NCI-H2227 treated with DMSO at 0.1 percent for 48 hours (cell line): ENCODE measurements around the gene SHF.
"Not testable (repeated sequence)": the region's sequence is repeated elsewhere in the genome, so short reads cannot be mapped to it uniquely, and the experiment has no call there.

Source experiments
- DNase-seq: peaks from one replicate; lab custom pipeline; 2025; lab: John Stamatoyannopoulos, UW

The SHF gene, protein sequence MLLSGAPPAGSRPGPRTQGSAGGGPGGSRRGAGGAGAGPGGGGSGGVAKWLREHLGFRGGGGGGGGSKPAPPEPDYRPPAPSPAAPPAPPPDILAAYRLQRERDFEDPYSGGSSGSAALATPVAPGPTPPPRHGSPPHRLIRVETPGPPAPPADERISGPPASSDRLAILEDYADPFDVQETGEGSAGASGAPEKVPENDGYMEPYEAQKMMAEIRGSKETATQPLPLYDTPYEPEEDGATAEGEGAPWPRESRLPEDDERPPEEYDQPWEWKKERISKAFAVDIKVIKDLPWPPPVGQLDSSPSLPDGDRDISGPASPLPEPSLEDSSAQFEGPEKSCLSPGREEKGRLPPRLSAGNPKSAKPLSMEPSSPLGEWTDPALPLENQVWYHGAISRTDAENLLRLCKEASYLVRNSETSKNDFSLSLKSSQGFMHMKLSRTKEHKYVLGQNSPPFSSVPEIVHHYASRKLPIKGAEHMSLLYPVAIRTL

DNA sequence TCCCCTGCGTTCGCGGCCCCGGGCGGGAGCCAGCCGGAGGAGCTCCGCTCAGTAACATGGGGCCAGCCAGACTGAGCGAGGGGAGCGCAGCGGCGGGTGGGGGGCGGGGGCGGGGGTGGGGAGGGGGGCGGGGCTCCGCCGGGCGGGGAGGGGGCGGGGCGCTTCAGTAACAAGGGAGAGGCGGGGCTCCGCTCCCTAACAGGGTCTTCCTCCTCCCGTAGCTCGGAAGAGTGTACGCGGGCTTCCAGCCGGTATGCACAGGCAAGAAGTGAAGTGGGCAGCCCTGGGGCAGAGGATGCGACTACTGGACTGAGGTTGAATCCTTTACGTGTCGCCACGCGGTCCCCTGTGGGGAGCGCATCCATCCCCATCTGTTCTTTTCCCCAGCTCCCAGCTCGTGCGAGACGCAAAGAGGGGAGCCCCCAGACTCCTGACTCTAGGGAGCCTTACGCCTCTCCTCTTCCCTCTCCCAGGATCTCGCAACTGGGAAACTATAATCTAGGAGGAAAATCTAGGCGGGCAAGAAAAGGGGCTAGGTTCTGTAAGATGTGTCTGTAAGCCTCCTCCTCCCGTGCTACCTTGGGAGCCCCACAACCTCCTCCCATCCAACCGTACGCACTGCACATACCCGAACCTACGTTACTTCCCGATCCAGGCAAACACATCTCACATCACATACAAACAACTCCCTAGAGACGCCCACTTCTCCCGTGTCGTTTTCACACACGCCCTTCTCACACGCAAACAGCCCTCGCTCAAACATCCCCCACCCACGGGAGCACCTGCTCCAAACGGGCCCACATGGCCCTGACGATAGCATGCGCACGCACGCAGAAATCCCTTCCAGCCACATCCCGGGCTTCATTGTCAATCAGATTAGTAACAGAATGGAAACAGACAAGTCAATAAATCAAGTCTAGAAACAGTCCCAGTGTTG lies at the start of gene SHF:
TSS of gene SHF (minus strand) at position 73 of the 937 bp plus-strand sequence. CDS start at position 58, 15 bp downstream.
- DNase-seq: peak; percentile 41

DNA sequence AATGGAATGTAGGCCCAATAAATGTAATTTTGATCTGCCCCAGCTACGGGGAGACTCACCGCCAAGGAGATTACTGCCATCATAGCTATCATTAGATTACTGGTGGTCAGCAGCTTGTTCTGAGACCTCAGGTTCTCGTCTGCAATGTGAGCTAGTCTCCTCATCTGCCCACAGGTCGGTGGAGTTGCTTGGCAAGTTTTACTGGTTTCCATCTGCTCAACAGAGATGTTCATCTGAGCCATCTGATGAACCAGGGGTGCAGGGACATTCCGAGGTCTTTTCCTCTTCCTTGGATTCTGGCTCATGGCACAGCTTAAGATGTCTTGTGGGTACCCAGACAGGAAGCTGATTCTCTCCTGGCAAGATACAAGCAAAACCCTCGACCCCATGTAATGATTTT lies 49.0 kb upstream of the SHF start:
- not testable (repeated sequence) for DNase-seq

- no peak for DNase-seq
Measured at GRCh38 chr15:45234562-45235235, 46.9 kb upstream of the SHF start.

DNA sequence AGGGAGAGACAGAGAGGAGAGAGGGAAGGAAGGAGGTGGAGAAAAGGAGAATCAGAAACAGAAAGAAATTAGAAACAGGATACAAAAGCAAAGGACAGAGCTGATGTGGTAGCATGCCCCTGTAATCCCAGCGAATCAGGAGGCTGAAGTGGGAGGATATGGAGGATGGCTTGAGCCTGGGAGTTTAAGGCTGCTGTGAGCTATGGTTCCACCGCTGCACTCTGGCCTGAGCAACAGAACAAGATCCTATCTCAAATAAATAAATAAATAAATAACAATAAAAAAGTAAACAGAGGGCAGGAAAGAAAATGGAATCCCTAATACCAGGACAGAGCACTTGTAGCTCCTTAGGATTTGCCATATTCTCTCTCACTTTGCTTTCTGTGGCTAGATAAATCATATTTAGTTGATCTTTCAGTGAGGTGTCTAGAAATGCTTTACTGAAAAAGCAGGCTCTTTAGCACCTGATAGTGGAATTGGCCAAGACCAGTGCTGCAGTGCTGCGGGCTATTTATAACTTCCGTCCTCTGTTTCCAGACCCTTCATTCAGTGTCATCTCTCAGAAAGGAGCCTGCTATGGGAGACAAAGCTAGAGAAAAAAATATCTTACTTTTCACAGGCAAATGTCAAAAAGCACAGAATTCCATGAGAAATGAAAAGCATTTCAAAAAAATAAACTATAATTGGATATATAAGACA lies 44.2 kb upstream of the SHF start:
- no peak for DNase-seq

- DNase-seq: no peak
Measured at GRCh38 chr15:45231132-45231531, 43.4 kb upstream of the SHF start.

- no peak for DNase-seq
Measured at GRCh38 chr15:45230245-45230965, 42.6 kb upstream of the SHF start.

GRCh38 chr15:45228931-45229330 lies 41.2 kb upstream of the SHF start:
- no peak for DNase-seq

DNA sequence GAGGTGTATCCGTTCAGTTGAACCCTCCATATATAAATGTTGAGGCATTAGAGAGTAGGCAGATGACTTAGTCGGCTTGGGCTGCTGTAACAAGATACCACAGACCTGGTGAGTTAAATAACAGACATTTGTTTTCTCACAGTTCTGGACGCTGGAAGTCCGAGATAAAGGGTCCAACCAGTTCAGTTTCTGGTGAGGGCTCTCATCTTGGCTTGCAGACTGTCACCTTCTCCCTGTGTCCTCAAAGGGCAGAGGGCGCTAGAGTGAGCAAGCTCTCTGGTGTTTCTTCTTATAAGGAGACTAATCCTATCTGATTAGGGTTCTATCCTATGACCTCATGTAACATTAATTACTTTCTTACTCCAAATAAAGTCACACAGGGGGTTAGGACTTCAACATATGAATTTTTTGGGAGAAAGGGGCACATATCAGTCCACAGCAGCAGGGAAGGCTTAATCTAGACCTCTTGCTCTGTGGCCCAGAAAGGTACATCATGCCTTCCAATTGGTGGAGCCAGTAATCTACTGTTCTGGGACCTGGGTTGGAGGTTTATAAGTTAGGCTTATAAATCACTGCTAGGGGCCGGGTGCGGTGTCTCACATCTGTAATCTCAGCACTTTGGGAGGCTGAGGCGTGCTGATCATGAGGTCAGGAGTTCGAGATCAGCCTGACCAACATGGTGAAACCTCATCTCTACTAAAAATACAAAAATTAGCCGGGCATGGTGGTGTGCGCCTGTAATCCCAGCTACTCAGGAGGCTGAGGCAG lies 37.9 kb upstream of the SHF start:
- no peak for DNase-seq

DNA sequence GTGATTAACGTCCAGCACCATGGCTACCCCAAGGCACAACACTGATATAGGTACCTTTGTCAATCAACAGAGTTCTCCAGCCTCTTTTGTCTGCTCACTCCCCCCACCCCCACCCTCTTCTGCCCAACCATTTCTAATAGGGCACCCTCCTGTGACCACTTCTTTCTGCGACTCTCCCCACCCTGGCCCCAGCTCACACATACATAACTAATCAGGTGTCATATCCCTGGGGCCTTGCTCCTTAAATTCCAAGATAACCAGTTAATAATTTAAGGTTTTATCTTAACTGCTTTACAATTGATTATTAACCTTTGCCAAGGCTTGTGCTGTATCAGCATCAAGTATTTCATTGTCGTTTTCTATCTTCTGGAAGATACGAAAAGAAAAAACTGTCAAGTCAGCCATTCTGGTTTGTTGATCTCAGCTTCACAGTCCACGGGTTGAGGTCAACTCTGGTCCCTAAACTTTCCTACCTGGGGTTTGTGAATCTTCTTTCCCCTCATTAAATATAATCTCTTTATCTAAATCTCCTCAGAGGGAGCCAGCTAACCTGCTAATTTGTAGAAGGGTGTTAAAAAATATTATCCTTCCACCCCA lies 37.0 kb upstream of the SHF start:
- DNase-seq: no peak

GRCh38 chr15:45221967-45222366 lies 34.2 kb upstream of the SHF start:
- no peak for DNase-seq

DNA sequence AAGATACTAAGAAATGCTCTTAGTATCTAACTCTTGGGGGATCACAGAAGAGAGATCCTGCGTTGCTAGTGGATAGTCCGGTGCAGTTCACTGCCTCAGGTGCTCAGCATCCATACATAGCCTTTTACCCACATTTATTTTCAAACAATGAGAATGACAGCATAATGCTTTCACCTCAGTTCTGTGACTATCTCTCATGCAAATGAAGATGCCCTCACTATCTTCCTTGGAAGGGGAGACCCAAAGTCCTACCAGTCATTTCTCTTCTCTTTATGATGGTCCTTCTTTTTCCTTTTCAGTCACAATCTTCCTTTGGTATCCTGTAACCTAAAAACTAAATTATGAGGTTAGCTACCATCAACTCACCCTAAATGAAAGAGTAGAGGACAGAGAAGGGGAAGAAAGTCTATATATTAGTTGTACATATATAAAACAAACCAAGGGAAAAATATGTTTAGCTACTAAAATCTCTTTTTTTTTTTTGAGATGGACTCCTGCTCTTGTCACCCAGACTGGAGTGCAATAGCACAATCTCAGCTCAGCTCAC lies 33.4 kb upstream of the SHF start:
- no peak for DNase-seq

GRCh38 chr15:45212493-45212892 lies 24.7 kb upstream of the SHF start:
- DNase-seq: no peak

- DNase-seq: peak; percentile 46
Measured at GRCh38 chr15:45205192-45205591, 17.4 kb upstream of the SHF start.

- no peak for DNase-seq
Measured at GRCh38 chr15:45203182-45203581, 15.4 kb upstream of the SHF start.

GRCh38 chr15:45201869-45202268 lies 14.1 kb upstream of the SHF start:
- DNase-seq: no peak

DNA sequence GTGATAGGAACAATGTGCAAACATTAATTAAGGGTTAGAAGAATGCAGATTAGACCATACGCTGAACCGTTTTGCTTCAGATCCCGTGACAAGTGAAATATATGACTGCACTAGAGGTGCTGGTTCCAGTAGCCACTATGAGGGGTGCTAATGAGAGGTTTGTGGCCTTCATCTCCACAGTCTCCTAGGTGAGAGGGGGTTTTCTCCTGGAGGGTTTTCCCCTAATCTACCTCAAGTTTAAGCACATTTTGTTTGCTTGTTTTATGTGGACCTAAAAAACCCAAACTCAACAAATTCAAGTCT lies 13.7 kb upstream of the SHF start:
- no peak for DNase-seq

- DNase-seq: peak; percentile 71
Measured at GRCh38 chr15:45200799-45201556, 13.2 kb upstream of the SHF start.

DNA sequence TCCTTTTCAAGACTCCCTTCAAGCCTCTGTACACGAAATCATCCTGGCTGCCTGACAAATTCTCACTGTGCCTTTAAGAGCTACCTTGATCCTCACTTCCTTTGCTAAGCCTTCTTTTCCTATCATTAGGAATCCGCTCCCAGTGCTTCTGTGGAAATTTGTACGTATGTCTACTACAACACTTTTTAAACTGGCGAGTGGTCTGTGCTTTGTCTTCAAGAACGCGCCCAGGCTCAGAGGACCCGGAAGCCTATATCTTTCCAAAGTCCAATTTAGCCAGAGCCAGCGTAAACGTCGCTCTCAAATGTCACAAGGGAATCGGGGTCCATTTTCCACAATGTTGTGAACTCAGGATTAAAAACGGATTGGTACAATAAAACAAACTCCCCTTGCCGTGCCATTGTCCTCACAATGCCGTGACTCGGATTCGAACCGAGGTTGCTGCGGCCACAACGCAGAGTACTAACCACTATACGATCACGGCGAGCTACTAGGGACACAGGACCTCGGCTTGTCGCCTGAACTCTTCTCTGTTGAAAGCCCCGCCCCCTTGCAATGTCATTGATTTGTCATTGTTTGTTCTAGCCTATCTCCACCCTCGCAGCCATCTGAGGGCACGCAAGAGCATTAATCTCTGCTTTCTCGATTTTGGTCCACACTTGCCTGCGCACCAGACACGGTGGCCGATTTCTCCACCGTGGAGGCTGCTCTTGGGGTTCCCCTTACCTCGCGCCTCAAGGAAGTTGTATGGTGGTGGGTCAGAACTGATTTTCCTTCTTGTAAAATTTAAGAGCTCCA lies 12.4 kb upstream of the SHF start:
- peak; percentile 90 for DNase-seq
